Eye (tissue), 1 donor: Measurements from ENCODE around the gene AJUBA.
A peak's percentile ranks its signal among the peaks of the same experiment; 100 is the strongest.

ENCODE experiments used
- DNase-seq: peaks from one replicate; pipeline ENCODE4 v3.0.0-alpha.2; 2015

The AJUBA gene

GRCh38 chr14:22929961-22930364 is 52.4 kb downstream of the AJUBA start:
- DNase-seq, result no peak

GRCh38 chr14:22929104-22929960 is 53.0 kb downstream of the AJUBA start, which contains the start of gene PRMT5:
Gene PRMT5 (minus strand): TSS chr14:22929376. CDS start chr14:22929361, 15 bp downstream.
- DNase-seq, result peak; percentile 100

- no peak for DNase-seq
Observed at GRCh38 chr14:22928237-22929103, 53.9 kb downstream of the AJUBA start.

- DNase-seq, result no peak
Observed at GRCh38 chr14:22926316-22926715, 56.0 kb downstream of the AJUBA start.

- DNase-seq, result no peak
Observed at GRCh38 chr14:22925513-22925912, 56.8 kb downstream of the AJUBA start.

- DNase-seq, result no peak
Observed at GRCh38 chr14:22923746-22924145, 58.6 kb downstream of the AJUBA start.

DNA sequence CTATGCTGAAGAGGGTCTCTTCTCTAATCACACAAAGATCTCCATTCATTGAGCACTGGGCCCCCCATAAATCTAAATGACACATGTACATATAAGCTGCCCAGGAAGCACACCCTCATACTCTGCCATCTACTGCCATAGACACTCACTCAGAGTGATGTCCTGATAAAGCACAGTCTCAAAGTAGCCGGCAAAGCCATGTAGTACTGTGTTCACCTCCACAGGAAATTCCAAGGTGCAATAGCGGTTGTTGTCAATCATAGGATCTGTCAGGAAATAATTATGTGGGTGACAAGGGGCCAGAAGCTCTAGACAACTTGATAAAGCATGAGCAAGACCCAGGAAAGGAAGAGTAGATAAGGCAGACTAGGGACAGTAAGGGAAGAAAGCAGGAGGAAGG is 60.1 kb downstream of the AJUBA start:
- no peak for DNase-seq
